ENCODE measurements around the gene RBBP5.

Gene RBBP5

DNA sequence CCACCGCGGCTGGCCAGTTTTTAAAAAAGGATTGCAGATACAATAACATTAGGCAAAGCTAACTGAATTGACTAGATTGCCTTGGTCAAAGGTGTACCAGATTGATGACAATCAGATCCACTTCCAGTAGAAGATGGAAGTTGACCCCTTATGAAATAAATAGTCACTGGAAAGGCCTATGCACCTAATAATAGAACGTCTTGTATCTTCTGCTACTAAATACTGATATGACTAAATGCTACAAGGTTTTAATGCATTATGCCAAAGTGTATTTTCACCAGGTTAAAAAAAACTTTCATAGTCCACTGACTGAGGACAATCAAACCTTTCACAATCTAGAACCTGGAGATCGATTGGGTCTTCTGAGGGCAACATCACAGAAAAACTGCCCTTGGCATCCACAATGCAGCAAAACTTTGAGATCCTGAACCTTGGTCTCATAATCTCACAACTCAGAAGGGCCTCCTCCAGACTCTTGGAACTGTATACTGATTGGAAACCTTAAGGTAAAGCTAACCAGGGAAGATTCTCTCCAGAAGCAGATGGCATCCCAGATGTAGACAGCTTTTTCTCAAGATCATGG is 7.8 kb upstream of the RBBP5 start:
- no peak for DNase-seq (ENCODE audit: low spot score)

DNA sequence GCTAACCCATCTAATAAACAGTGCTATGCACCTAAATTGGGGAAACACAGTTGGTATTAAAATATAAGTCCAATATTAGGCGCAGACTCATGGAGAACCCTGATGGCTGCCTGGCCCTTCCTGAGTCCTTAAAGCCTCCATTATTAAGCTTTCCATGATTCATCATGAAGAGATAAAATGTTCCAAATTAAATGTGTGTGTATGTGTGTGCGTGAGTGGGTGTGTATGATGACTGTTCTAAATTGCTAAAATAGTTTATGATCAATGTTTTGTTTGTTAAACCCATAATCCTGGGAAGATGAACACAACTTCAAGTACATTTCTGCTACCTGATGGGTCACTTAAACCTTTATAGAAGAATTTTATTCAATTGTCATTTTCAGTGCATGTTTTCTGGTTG is 6.3 kb upstream of the RBBP5 start:
- no peak for DNase-seq (ENCODE audit: low spot score)

DNA sequence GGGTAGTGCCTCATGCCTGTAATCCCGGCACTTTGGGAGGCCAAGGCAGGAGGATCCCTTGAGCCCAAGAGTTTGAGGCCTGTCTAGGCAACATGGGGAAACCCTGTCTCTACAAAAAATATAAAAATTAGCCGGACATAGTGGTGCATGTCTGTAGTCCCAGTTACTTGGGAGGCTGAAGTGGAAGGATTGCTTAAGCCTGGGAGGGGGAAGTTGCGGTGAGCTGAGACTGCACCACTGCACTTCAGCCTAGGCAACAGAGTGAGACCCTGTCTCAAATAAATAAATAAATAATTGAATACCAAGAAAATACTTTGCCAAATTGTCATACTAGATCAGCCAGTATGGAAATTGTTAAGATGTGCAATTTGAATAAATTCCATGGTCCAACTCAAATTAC is 5.9 kb upstream of the RBBP5 start:
- no peak for DNase-seq (ENCODE audit: low spot score)

DNA sequence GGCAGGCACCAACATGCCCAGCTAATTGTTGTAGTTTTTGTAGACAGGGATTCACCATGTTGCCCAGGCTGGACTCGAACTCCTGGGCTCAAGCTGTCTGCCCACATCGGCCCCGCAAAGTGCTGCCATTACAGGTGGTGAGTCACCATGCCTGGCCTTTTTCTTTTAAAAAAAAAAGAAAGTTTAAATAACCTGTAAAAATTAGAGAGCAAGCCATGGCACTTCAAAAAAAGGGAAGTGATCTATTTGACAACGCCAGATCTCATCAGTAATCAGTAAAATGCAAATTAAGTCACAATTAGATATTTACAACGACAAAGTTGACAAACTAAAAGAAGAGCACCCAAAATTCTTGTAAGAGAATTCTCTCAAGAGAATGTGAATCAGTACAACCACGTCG is 2.9 kb upstream of the RBBP5 start:
- DNase-seq (ENCODE audit: low spot score) = no peak

DNA sequence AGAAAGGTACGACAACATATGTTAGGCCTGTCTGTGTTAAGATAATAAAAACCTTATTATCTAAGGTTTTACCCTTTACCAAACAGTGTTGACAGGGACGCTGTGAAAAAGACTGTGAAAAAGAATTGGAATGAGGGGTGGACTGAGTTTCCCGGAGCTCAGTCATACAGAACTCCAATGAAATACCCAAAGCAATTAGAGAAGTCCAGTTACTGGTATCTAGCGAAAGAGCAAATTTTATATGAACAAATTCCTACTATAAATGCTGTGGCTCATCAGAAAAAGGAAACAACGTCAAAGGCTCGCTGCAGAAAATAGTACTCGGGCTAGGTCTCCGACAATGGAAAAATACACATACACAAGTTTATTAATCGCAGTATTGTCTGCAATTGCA is 708 bp upstream of the RBBP5 start:
- no peak for DNase-seq (ENCODE audit: low spot score)

DNA sequence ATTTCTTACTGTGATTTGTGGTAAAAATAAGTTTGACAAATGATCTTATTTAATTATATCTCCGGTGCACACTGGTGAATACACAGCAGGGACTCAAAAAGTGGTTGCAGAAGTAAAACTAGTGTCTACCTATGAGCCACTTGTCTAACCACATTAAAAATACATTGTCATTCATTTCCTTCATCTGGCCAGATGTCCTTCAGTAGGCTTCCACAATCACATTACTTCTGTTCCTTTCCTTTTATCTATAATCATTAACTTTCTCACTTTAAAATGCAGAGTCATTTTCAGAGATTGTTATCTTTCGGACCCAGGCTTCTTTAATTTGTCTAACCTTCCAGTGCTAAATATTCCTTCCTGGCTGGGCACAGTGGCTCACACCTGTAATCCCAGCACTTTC is 3.0 kb downstream of the RBBP5 start:
- DNase-seq (ENCODE audit: low spot score) = no peak

DNA sequence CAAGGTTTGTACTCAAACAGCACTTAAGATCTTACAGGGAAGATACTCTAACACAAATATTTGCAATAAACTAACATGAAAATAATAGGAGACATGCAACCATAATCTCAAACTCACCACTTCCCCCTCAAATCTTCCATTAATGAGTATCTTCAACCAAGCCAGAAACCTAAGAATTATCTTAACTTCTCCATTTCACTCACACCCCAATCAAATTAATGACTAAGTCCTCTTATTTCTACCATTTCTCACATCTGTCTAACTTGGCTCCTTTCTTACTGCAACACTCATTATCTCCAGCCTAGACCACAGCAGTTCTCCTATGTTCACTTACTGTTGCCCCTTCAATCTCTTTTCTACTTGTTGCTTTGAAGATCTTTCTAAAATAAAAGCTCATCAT is 10.4 kb downstream of the RBBP5 start:
- no peak for DNase-seq (ENCODE audit: low spot score)

DNA sequence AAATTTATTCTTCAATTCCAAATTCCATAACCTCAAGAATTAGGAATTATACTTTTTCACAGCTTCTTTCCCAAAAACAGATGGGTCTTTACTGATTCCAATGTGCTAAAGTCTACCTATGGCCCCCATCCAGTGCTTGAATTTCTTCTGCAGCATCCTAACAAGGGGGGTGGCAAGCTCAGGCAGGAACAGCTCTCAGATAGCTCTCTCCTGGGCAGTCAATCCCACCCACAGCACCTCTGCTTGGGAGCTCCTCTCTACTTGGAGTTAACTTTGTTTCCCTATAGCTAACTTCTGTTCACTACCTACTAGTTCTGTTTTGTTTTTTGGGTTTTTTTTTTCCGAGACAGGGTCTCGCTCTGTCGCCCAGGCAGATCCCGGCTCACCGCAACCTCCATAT is 12.1 kb downstream of the RBBP5 start:
- no peak for DNase-seq (ENCODE audit: low spot score)

DNA sequence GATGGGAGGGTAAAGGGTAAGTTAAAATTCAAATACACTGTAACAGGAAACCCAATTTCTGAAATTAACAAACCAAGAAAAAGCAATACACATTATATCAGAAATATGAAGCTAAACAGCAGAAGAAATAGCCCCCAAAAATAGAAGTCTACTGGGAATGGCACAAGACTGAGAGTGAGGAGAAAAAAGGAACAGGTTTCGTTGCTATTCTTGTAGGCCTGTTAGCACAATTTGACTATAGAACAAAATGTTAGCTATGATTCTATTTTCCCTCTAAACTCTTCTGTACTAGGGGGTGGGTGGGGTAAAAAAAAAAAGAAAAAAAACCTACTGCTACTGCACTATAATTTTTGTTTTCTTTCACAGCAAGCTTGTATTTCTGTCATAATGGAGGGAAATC is 12.5 kb downstream of the RBBP5 start:
- DNase-seq (ENCODE audit: low spot score) = no peak

DNA sequence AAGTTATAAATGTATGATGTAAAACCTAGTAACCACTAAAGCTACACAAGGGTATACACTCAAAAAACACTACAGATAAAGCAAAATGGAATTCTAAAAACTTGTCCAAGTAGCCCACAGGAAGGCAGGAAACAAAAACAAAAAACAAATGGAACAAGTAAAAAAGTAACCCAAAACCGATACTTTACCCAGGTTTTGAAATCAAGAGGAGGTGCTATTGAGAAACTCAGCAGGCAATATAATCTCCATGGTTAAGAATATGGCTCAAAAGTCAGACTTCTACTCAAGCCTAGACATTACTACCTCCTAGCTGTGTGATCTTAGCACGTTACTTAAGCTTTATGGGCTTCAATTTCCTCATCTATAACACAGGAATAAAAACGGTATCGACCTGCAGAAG is 13.3 kb downstream of the RBBP5 start:
- no peak for DNase-seq (ENCODE audit: low spot score)

DNA sequence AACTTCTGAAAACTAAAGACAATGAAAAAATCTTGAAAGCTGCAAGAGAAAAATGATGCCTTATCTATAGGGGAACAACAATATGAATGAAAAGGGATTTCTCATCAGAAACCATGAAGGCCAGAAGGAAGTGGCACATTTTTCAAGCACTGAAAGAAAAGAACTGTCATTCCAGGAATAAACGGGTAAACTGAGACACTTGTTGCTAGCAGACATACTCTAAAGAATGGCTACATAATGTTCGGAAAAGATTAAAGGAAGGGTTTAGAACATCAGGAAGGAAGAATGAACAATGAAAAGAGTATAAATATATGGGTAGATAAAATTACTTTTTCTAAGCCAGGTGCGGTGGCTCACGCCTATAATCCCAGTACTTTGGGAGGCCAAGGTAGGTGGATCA is 14.5 kb downstream of the RBBP5 start:
- DNase-seq (ENCODE audit: low spot score) = no peak

DNA sequence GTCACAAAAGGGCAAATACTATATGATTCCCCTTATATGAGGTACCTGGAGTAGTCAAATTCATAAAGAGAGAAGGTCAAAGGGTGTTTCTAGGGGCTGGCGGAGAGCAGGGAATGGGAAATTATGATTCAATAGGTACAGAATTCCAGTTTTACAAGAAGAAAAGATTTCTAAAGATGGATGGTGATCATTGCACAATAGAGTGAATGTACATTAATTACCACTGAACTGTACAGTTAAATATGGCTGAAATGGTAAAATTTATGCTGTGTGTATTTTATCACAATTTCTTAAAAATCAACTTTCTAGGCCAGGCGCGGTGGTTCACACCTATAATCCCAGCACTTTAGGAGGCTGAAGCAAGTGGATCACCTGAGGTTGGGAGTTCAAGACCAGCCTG is 19.4 kb downstream of the RBBP5 start:
- no peak for DNase-seq (ENCODE audit: low spot score)

DNA sequence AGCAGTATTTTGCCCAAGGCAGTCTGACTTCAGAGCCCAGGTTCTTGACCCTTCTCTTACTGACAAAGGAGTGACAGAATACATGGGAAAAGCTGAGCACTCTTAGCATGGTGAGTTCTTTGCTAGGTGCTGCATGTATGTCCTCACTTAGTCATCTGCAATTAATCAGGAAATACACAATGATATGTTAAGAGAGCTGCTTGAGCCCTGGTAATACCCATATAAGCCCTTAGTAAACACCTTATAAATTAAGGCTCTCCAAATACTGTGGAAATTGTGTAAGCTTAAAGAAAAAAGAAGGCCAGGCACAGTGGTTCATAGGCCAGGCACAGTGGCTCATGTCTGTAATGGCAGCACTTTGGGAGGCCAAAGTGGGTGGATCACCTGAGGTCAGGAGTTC is 23.5 kb downstream of the RBBP5 start:
- no peak for DNase-seq (ENCODE audit: low spot score)

DNA sequence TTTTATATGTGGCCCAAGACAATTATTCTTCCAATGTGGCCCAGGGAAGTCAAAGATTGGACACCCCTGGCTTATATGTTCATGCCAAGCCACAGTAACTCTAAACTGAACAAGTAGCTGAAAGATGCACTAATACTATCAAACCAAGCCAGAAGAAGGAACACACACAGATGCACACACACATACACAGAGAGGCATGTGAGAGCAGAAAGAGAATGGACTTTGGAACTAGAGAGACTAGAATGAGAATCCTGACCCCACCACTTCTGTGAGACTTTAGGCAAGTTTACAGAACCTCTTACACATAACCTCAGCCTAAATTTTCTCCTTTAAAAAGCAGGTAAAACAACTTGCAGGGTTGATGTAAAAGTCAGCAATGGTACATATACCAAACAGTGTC is 26.4 kb downstream of the RBBP5 start:
- DNase-seq (ENCODE audit: low spot score) = no peak

DNA sequence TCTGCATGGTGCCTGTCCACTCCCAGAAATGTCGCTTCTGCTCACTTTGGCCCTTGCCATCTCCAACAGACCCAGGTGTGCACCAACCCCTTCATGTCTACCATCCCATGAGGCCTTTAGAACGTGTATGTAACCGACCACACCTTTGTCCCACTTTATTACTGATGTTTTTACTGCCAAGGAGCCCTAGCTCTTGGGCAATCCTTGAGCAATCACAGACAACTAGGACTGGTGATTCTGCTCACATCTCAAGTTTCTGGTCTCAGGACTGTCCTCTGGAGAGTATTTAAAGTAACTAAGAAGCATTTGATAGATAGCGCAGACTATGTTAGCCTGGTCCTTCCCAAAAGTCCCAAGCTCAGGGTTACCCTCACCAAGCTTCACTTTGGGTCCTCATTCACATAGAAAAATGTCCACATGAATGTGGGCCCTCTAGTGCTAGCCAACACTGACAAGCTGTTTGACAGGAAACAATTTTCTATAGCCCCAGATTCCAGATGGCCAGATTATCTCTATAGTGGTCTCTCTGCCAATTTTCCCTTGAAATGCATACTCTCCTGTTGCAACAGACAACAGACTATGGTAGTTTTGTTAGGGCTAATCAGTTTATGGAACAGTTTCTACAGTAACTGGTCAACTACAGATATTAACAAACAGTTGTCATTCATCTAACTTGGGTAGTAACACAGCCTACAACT is 30.6 kb downstream of the RBBP5 start:
- no peak for DNase-seq (ENCODE audit: low spot score)

DNA sequence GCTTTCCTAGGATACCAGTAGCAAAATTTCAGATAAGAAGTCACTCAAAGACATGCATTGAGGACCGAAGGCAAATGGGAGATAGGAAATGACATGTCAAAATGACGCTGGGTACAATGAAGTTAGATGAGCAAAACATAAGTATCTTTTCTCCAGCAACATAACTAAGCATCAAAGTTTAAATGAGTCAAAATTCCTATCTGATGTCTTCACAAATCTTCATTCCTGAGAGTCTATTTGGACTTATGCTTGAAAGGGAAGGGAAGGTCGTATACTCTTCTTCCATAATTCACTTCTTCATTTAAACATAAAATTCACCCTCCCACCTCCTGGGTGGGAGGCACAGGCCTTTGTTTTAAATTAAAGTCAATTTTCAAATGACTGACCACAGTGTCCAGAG is 33.4 kb downstream of the RBBP5 start:
- peak; percentile 54 for DNase-seq (ENCODE audit: low spot score)

DNA sequence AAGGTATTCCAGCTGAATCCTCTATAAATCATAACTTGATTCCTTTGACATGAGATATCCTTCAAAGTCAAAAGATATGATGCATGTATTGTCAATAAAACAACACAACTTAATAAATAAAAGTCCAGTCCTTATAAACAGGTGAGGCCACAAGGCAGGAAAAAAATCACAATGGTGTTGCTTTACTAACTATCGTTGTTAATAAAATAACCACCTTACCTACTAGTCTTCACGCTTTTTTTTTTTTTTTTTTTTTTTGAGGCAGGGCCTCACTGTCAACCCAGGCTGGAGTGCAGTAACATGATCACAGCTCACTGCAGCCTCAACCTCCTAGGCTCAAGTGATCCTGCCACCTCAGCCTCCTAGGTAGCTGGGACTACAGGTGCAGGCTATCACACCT is 37.4 kb downstream of the RBBP5 start, which contains the start of gene TMEM81:
Gene TMEM81 (minus strand): TSS at position 101 of the 400 bp plus-strand sequence. CDS start 140 bp downstream, outside the sequence.
- DNase-seq (ENCODE audit: low spot score) = no peak

DNA sequence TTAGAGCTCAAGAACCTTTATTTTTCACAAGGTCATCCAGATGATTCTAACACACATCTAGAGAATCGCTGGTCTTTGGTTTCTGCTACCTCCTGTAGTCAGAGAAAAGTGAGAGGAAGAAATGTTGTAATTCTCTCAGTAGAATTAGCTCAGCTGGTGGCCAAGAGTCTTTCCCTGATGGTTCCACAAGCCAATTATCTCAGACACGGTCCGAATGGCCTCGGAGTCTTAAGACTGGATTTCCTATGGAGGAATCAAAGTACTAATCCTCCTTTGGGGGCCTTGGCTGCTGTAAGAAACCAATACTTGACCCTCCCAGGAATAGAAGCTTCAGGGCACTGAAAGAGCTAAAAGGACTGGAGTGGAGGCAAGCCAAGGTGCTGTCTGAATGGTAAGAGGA is 39.3 kb downstream of the RBBP5 start:
- DNase-seq (ENCODE audit: low spot score) = no peak

DNA sequence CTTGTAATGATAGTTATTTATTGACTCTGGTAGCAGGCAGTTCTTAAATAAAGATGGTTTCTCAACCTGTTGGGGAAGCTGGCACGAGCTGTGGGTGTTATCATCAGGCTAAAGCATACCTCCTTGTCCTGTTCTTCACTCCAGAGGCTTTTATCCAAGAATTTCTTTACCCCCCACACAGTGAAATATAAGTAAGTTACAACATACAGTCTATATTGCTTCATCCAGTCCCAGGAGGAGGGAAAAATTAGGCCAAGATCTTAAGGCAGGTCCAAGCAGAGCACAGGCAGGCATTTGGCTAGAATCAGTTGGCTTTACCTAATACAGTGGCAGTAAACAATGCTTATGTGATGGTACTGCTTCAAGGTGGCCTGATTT is 43.9 kb downstream of the RBBP5 start:
- DNase-seq (ENCODE audit: low spot score) = no peak

DNA sequence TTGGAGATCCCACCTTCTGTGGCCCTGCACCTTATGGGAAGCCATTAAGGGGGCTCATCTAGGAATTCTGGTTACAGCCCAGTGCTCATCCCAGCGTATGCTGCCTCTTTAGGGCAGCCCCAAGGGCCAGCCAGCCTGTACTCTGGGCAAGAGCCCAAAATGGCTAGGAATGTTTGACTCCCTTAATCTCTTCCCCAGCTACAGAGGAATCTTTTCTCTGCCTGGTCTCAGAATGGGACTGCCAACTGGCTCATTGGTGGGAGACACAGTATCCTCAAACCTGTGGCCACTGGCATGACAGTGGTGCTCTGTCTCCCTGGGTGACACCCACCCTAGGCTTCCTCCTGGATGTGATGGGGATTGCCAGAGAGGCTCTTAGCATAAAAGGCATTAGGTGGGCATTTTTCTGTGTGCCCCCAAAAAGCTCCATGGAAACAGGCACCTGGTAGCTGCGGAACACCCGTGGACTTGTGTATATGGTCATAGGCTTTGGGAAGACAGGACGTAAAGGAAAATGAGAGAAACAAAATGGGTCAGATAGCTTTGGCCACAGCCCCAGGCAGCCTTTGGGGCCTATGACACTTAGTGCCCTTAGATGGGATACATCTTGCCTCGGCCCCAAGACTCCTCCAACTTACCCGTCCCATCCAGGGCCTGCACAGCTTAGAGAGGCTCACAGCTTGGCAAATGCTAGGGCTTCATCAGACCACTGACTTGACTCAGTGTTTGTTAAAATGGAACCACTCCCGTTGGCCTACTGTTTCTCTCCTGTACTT is 44.4 kb downstream of the RBBP5 start:
- no peak for DNase-seq (ENCODE audit: low spot score)

DNA sequence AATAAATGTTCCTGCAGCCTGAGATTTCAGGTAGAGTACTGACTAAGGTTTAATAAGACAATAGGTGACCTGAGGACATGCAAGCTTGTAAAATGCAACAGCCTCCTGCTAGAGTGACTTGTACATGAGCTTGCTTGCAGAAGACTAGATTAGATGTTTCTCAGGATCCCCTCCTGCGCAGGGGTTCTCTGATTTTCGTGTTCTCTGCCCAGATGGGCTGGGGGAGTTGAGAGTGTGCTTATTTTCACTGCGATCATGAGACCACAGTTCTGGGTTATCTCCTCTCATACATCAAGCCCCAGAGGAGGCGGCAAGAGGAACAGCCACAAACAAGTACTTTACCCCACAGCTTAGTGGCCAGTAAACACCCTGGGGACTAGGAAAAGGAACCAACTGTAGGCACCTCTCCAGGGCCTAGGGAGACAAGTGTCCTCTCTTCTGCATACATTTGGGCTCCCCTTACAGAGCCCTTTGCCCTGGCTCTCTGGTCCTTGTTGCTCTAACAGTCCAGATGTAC is 45.5 kb downstream of the RBBP5 start:
- no peak for DNase-seq (ENCODE audit: low spot score)

DNA sequence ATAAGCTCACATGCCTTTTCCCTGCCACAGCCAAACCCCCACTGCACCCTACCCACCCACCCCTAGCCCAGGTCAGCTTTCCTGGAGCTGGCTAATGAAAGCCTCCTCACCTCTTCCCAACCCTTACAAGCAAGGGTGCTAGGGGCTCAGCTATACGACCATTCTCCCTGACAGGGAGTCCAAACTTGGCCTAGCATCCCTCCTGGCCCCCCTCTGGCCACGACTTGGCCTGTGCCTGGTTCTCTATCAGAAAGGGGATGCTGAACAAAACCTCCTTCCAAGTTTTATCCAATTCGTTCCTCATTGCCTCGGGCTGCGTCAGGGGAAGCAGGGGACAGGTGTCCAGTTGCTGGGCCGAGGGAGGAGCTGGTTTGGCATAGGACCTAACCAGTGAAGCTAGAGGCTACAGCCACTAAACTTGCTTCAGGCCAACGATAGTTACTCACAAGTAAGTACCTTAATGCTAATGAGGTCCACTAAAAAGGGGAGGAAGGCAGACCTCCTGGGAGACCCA is 46.1 kb downstream of the RBBP5 start:
- no peak for DNase-seq (ENCODE audit: low spot score)

DNA sequence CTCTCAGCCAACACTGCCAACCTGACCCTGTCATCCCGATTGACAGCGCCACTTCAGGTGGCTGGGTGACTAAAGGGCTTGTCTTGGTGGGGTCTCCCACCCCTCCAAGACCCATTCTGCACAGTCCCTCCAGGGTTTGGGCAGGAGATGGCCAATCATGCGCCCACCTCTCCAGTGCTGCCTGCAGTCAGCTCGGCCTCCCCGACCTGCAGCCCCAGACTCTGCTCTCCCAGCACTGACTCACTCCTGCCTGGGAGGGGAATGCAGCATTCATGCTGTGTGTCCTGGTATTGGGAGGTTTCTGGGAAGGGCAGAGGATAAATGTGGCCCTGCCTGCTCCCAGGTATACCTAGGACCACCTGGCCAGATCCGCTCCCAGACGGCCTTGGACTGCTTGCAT is 47.3 kb downstream of the RBBP5 start:
- peak; percentile 15 for DNase-seq (ENCODE audit: low spot score)
